ENCODE measurements around the gene HEXIM1. TPM values are rescaled to one million over a fixed set of nuclear protein-coding genes. Genes with fewer than 3 reads are reported as not detected.
"Not testable (repeated sequence)": the region's sequence is repeated elsewhere in the genome, so short reads cannot be mapped to it uniquely, and the experiment has no call there.

HEXIM1 gene
- polyA plus RNA-seq, 12 donors = 19.6 to 35.9 (median 22.2) TPM; not detected in 1

GRCh38 chr17:45110676-45111611, 37.3 kb upstream of the HEXIM1 start:
- DNase-seq = no peak

GRCh38 chr17:45111850-45112249, 36.4 kb upstream of the HEXIM1 start:
- DNase-seq = no peak

- DNase-seq = no peak
Observed at GRCh38 chr17:45112559-45113423, 35.5 kb upstream of the HEXIM1 start.

GRCh38 chr17:45113424-45113754, 34.9 kb upstream of the HEXIM1 start:
- no peak for DNase-seq

- no peak for DNase-seq
Observed at GRCh38 chr17:45114117-45114932, 34.0 kb upstream of the HEXIM1 start.

GRCh38 chr17:45115015-45115625, 33.2 kb upstream of the HEXIM1 start:
- no peak for DNase-seq

GRCh38 chr17:45115871-45116270, 32.4 kb upstream of the HEXIM1 start:
- no peak for DNase-seq

- no peak for DNase-seq
Observed at GRCh38 chr17:45116434-45117016, 31.8 kb upstream of the HEXIM1 start.

GRCh38 chr17:45117334-45117733, 30.9 kb upstream of the HEXIM1 start:
- no peak for DNase-seq

- DNase-seq = no peak
Observed at GRCh38 chr17:45117848-45118646, 30.2 kb upstream of the HEXIM1 start.

- DNase-seq = no peak
Observed at GRCh38 chr17:45118691-45119090, 29.6 kb upstream of the HEXIM1 start.

- no peak for DNase-seq
Observed at GRCh38 chr17:45119964-45120363, 28.3 kb upstream of the HEXIM1 start.

GRCh38 chr17:45120558-45120957, 27.7 kb upstream of the HEXIM1 start:
- no peak for DNase-seq

- no peak for DNase-seq
Observed at GRCh38 chr17:45121055-45121454, 27.2 kb upstream of the HEXIM1 start.

- DNase-seq = no peak
Observed at GRCh38 chr17:45123076-45123770, 25.1 kb upstream of the HEXIM1 start.

GRCh38 chr17:45123930-45124796, 24.1 kb upstream of the HEXIM1 start:
- no peak for DNase-seq

- DNase-seq = not testable (repeated sequence)
Observed at GRCh38 chr17:45124797-45125122, 23.5 kb upstream of the HEXIM1 start.

- DNase-seq = no peak
Observed at GRCh38 chr17:45125509-45125908, 22.8 kb upstream of the HEXIM1 start.

- DNase-seq = no peak
Observed at GRCh38 chr17:45127207-45127547, 21.1 kb upstream of the HEXIM1 start.
